HepG2 (cell line): ENCODE measurements around the gene DPP6. TPM values are rescaled to one million over a fixed set of nuclear protein-coding genes. Genes with fewer than 3 reads are reported as not detected.

ENCODE experiments used
- ATAC-seq: fragments of 200-7000 bp; cut with Tn5 transposase; 3 replicates; pipeline ENCODE4 v1.9.1; 2020; ENCODE audit warnings: mild to moderate bottlenecking, moderate library complexity
- BruUV-seq: library from RNA; stranded (reverse); fragments of 400-500 nt; replicated peaks from 2 replicates; lab custom pipeline; 2021; lab: Mats Ljungman, UMichigan
- CTCF ChIA-PET: fragments of 300-600 bp; formaldehyde crosslinking; extraction: SDS; loops from one replicate; lab custom pipeline; 2021; ENCODE audit warnings: low total read pairs, inconsistent platforms, low intra/inter-chr PET ratio; lab: Yijun Ruan, JAX
- POLR2A ChIA-PET: fragments of 350-600 bp; sonication (Branson Sonifier 250); formaldehyde crosslinking; loops from one replicate; lab custom pipeline; 2020; ENCODE audit warnings: antibody characterized with exemption, inconsistent platforms; lab: Yijun Ruan, JAX
- DNase-seq: peaks from one replicate; pipeline ENCODE4 v3.0.0-alpha.2; 2015; ENCODE audit warnings: low spot score
- FAIRE-seq: peaks from 3 replicates; lab custom pipeline; 2011; peaks lifted over from hg19 to GRCh38; lab: Jason Lieb, UNC
- H2AFZ ChIP-seq: one replicate; pipeline ENCODE4 v1.6.1; 2011; ENCODE audit warnings: low read length, inconsistent platforms
- H3K27ac ChIP-seq: fragments of 300-600 bp; 3 replicates; pipeline ENCODE4 v1.8.0; 2011; ENCODE audit warnings: mixed run types, mild to moderate bottlenecking, mixed read lengths, low read length, inconsistent platforms; ENCODE audit not compliant: insufficient read depth; ENCODE audit errors: extremely low read length
- H3K27me3 ChIP-seq, 2 experiments: fragments of 200-600 bp in 1 of 2; 2 replicates in 1 of 2; 3 replicates in 1 of 2; pipeline versions ENCODE4 v1.6.0 to v1.8.0; 2011; ENCODE audit warnings: low read length in 2 of 2, mild to moderate bottlenecking in 2 of 2, moderate library complexity in 2 of 2, inconsistent platforms in 1 of 2; ENCODE audit not compliant: insufficient read depth in 2 of 2, control insufficient read depth in 1 of 2
- H3K36me3 ChIP-seq, 2 experiments: fragments of 200-600 bp in 1 of 2; replicated peaks in 1 of 2; 2 replicates in 1 of 2; 3 replicates in 1 of 2; pipeline versions ENCODE4 v1.5.1 to v1.8.0; 2011; ENCODE audit warnings: low read length in 2 of 2, inconsistent platforms in 1 of 2; ENCODE audit not compliant: insufficient read depth in 2 of 2, control insufficient read depth in 1 of 2
- H3K4me1 ChIP-seq: 2 replicates; pipeline ENCODE4 v1.5.1; 2012; ENCODE audit warnings: low read length, inconsistent platforms; ENCODE audit not compliant: insufficient read depth
- H3K4me2 ChIP-seq: 2 replicates; pipeline ENCODE4 v1.6.0; 2011; ENCODE audit warnings: low read depth, low read length, inconsistent platforms
- H3K4me3 ChIP-seq, 3 experiments: fragments of 200-600 bp in 1 of 3; sonication (generic), shearing (Covaris generic) in 1 of 3; replicated peaks in 1 of 3; 2 replicates each; pipeline ENCODE4 v1.5.1; 2011 to 2016; ENCODE audit warnings: low read length in 3 of 3, inconsistent platforms in 2 of 3, low read depth in 2 of 3, mild to moderate bottlenecking in 2 of 3, control low read depth in 1 of 3, mixed read lengths in 1 of 3; ENCODE audit not compliant: insufficient read depth in 1 of 3
- H3K79me2 ChIP-seq: one replicate; pipeline ENCODE4 v1.6.1; 2011; ENCODE audit warnings: low read length, inconsistent platforms; ENCODE audit not compliant: insufficient read depth
- H3K9ac ChIP-seq: 2 replicates; pipeline ENCODE4 v1.6.0; 2011; ENCODE audit warnings: mild to moderate bottlenecking, low read depth, low read length, inconsistent platforms; ENCODE audit not compliant: insufficient read depth
- H3K9me3 ChIP-seq: 2 replicates; pipeline ENCODE4 v1.5.1; 2012; ENCODE audit warnings: mild to moderate bottlenecking, low read length
- H4K20me1 ChIP-seq: 2 replicates; pipeline ENCODE4 v1.6.0; 2011; ENCODE audit warnings: inconsistent platforms, mild to moderate bottlenecking, low read length, moderate library complexity; ENCODE audit not compliant: insufficient read depth
- MAF1 ChIP-seq: sonication (generic); formaldehyde crosslinking; IDR thresholded peaks from 2 replicates; pipeline ENCODE4 v1.5.0; 2020; ENCODE audit warnings: missing genetic modification reagents, borderline replicate concordance
- MIXL1 ChIP-seq: IDR thresholded peaks from 2 replicates; pipeline ENCODE4 v1.6.1; 2016
- SALL2 ChIP-seq: sonication (generic); formaldehyde crosslinking; IDR thresholded peaks from 2 replicates; pipeline ENCODE4 v1.8.1; 2023; ENCODE audit warnings: mild to moderate bottlenecking, missing genetic modification reagents, inconsistent platforms
- STAT5B ChIP-seq: sonication (generic); formaldehyde crosslinking; IDR thresholded peaks from 2 replicates; pipeline ENCODE4 v1.4.0; 2020; ENCODE audit warnings: missing genetic modification reagents
- ZNF543 ChIP-seq: sonication (generic); formaldehyde crosslinking; IDR thresholded peaks from 2 replicates; pipeline ENCODE4 v1.4.0; 2020; ENCODE audit warnings: mild to moderate bottlenecking, missing genetic modification reagents
- ZNF724P ChIP-seq: sonication (generic); formaldehyde crosslinking; IDR thresholded peaks from 2 replicates; pipeline ENCODE4 v1.8.0; 2022; ENCODE audit warnings: missing genetic modification reagents, borderline replicate concordance
- ZSCAN12 ChIP-seq: sonication (generic); formaldehyde crosslinking; IDR thresholded peaks from 2 replicates; pipeline ENCODE4 v1.9.0; 2021; ENCODE audit warnings: mild to moderate bottlenecking, missing genetic modification reagents
- WGBS: methylation state at CpG from one replicate; pipeline ENCODE4 v1.1.6; 2017; ENCODE audit warnings: low lambda C conversion rate; 5-methylcytosine and 5-hydroxymethylcytosine counted together
- in situ Hi-C: cut with HindIII; loops from 2 replicates; pipeline ENCODE4 v1.10.0; 2017; ENCODE audit warnings: low pct_unique_long_range_greater_than_20kb; ENCODE audit not compliant: extremely low pct_ligation_motif_present
- intact Hi-C: fragments of 100-400 bp; cut with micrococcal nuclease; formaldehyde crosslinking; loops from one replicate; pipeline ENCODE4 v1.10.0; 2022; ENCODE audit not compliant: unreplicated experiment
- polyA plus RNA-seq, 8 experiments: library from polyadenylated mRNA; depleted of rRNA in 3 of 8; stranded (reverse) in 7 of 8; unstranded in 1 of 8; fragments of >200 nt; fragmentation: Illumina TruSeq in 4 of 8; extraction: Trizol in 4 of 8; gene quantifications; 2 replicates each; pipeline versions ENCODE4 v1.2.1 to v1.2.3, GENCODE V29; 2011 to 2016; ENCODE audit warnings: low read depth in 4 of 8, missing spikeins in 1 of 8, mixed read lengths in 1 of 8; ENCODE audit not compliant: insufficient read depth in 1 of 8
- total RNA-seq, 5 experiments: library from RNA; depleted of rRNA; stranded (reverse); fragments of >200 nt; fragmentation: Illumina TruSeq; extraction: Trizol; gene quantifications; 2 replicates each; pipeline ENCODE4 v1.2.3, GENCODE V29; 2016; ENCODE audit warnings: low read depth in 1 of 5
- TF ChIP-seq, protein P1 (sequence below): sonication (generic); formaldehyde crosslinking; IDR thresholded peaks from 2 replicates; pipeline ENCODE4 v1.8.0; 2022; ENCODE audit warnings: missing genetic modification reagents, low read depth, mild to moderate bottlenecking, borderline replicate concordance
- TF ChIP-seq, protein P2 (sequence below): sonication (generic); formaldehyde crosslinking; IDR thresholded peaks from 2 replicates; pipeline ENCODE4 v1.5.1; 2020; ENCODE audit warnings: mild to moderate bottlenecking, missing genetic modification reagents, borderline replicate concordance
- TF ChIP-seq, protein P3 (sequence below): sonication (generic); formaldehyde crosslinking; conservative IDR thresholded peaks from 2 replicates; pipeline ENCODE4 v1.8.1; 2023; ENCODE audit warnings: missing genetic modification reagents
- TF ChIP-seq, protein P4 (sequence below): sonication (generic); formaldehyde crosslinking; conservative IDR thresholded peaks from 2 replicates; pipeline ENCODE4 v1.8.0; 2022; ENCODE audit warnings: missing genetic modification reagents

Gene DPP6
- total and polyA plus RNA-seq, 2 of the 13 experiments (the other 11 are each of a cell fraction or from before 2014, with no cell fraction given), result not detected

DNA sequence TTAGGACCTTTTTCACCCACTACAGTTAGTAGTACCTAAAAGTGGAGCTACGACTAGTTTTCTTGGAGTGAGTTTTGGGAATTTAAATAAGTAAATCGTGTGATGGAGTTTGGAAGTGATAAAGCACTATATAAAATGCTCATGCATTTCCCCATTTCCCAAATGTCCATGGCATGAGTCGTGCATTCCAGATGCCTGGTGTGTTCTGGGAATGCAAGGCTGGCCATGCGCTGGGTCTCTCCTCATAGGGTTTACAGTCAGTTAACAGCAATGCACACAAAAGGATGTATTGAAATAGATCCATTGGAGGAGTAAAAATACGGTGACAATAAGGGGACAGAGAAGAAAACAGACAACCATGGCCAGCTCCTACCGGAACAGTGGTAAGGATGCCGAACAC, 149.8 kb downstream of the DPP6 start:
- intact Hi-C loops, result no loop called here
- H3K9ac ChIP-seq, result no peak overlapping the region
- no peak overlapping the region for H2AFZ ChIP-seq
- ATAC-seq (no peak), DNase-seq (no peak), FAIRE-seq (no peak)
- H3K9me3 ChIP-seq, result no peaks in the 10 kb centered on the region
- H3K4me1 ChIP-seq, result no peaks in the 10 kb centered on the region
- WGBS, result 23% methylated on average over 7 of the region's 7 CpGs
- no peaks in the 10 kb centered on the region for H4K20me1 ChIP-seq
- peaks cover 0 to 16% of the 10 kb centered on the region in 2 experiments; a peak in 1 of 5 replicates for H3K27me3 ChIP-seq
- CTCF ChIA-PET, result no interaction called here
- H3K27ac ChIP-seq, result no peak overlapping the region
- H3K4me2 ChIP-seq, result no peak overlapping the region
- POLR2A ChIA-PET, result no interaction called here
- H3K36me3 ChIP-seq, result no peaks in the 10 kb centered on the region
- TF ChIP-seq, protein P1, sequence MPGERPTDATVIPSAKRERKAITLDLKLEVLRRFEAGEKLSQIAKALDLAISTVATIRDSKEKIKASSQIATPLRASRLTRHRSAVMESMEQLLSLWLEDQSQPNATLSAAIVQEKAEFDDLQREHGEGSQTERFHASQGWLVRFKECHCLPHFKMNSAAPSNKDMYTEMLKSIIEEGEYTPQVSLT (CRISPR knock-in tag), result no peak
- no peak for TF ChIP-seq MAF1 (CRISPR knock-in tag)
- TF ChIP-seq SALL2 (CRISPR knock-in tag), result no peak
- TF ChIP-seq, protein P2, sequence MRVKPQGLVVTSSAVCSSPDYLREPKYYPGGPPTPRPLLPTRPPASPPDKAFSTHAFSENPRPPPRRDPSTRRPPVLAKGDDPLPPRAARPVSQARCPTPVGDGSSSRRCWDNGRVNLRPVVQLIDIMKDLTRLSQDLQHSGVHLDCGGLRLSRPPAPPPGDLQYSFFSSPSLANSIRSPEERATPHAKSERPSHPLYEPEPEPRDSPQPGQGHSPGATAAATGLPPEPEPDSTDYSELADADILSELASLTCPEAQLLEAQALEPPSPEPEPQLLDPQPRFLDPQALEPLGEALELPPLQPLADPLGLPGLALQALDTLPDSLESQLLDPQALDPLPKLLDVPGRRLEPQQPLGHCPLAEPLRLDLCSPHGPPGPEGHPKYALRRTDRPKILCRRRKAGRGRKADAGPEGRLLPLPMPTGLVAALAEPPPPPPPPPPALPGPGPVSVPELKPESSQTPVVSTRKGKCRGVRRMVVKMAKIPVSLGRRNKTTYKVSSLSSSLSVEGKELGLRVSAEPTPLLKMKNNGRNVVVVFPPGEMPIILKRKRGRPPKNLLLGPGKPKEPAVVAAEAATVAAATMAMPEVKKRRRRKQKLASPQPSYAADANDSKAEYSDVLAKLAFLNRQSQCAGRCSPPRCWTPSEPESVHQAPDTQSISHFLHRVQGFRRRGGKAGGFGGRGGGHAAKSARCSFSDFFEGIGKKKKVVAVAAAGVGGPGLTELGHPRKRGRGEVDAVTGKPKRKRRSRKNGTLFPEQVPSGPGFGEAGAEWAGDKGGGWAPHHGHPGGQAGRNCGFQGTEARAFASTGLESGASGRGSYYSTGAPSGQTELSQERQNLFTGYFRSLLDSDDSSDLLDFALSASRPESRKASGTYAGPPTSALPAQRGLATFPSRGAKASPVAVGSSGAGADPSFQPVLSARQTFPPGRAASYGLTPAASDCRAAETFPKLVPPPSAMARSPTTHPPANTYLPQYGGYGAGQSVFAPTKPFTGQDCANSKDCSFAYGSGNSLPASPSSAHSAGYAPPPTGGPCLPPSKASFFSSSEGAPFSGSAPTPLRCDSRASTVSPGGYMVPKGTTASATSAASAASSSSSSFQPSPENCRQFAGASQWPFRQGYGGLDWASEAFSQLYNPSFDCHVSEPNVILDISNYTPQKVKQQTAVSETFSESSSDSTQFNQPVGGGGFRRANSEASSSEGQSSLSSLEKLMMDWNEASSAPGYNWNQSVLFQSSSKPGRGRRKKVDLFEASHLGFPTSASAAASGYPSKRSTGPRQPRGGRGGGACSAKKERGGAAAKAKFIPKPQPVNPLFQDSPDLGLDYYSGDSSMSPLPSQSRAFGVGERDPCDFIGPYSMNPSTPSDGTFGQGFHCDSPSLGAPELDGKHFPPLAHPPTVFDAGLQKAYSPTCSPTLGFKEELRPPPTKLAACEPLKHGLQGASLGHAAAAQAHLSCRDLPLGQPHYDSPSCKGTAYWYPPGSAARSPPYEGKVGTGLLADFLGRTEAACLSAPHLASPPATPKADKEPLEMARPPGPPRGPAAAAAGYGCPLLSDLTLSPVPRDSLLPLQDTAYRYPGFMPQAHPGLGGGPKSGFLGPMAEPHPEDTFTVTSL (CRISPR knock-in tag), result no peak
- TF ChIP-seq ZNF724P (CRISPR knock-in tag), result no peak
- no peak for TF ChIP-seq MIXL1 (CRISPR knock-in tag)
- TF ChIP-seq ZSCAN12 (CRISPR knock-in tag), result no peak
- TF ChIP-seq STAT5B (CRISPR knock-in tag), result no peak
- TF ChIP-seq, protein P3, sequence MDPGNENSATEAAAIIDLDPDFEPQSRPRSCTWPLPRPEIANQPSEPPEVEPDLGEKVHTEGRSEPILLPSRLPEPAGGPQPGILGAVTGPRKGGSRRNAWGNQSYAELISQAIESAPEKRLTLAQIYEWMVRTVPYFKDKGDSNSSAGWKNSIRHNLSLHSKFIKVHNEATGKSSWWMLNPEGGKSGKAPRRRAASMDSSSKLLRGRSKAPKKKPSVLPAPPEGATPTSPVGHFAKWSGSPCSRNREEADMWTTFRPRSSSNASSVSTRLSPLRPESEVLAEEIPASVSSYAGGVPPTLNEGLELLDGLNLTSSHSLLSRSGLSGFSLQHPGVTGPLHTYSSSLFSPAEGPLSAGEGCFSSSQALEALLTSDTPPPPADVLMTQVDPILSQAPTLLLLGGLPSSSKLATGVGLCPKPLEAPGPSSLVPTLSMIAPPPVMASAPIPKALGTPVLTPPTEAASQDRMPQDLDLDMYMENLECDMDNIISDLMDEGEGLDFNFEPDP (CRISPR knock-in tag), result no peak
- TF ChIP-seq, protein P4, sequence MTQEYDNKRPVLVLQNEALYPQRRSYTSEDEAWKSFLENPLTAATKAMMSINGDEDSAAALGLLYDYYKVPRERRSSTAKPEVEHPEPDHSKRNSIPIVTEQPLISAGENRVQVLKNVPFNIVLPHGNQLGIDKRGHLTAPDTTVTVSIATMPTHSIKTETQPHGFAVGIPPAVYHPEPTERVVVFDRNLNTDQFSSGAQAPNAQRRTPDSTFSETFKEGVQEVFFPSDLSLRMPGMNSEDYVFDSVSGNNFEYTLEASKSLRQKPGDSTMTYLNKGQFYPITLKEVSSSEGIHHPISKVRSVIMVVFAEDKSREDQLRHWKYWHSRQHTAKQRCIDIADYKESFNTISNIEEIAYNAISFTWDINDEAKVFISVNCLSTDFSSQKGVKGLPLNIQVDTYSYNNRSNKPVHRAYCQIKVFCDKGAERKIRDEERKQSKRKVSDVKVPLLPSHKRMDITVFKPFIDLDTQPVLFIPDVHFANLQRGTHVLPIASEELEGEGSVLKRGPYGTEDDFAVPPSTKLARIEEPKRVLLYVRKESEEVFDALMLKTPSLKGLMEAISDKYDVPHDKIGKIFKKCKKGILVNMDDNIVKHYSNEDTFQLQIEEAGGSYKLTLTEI, result no peak
- no peak for TF ChIP-seq ZNF543
- no peaks in the 10 kb centered on the region for H3K79me2 ChIP-seq
- no peak overlapping the region for H3K4me3 ChIP-seq
- BruUV-seq, result no TSS peak
- in situ Hi-C loops, result no loop called here
